Dermis blood vessel endothelial cell (primary cell): ENCODE data around the gene EGFR. TPM values are rescaled to one million over a fixed set of nuclear protein-coding genes. Genes with fewer than 3 reads are reported as not detected.
A peak's percentile ranks its signal among the peaks of the same experiment; 100 is the strongest.

Experiments used
- DNase-seq: peaks from one replicate; pipeline ENCODE4 v3.0.0; 2010
- total RNA-seq: library from RNA; depleted of rRNA; stranded (reverse); fragments of >200 nt; gene quantifications from 2 replicates; pipeline ENCODE4 v1.2.3, GENCODE V29; 2014

EGFR gene
- 0.56 and 0.85 TPM in 2 replicates for total RNA-seq

GRCh38 chr7:55018361-55019190 is at the start of gene EGFR:
Gene EGFR, plus strand, starts transcription at chr7:55019017. Its CDS starts 261 bp downstream, at chr7:55019278.
- DNase-seq = peak; percentile 52

- DNase-seq = no peak
Observed at GRCh38 chr7:54969208-54969967, 49.4 kb upstream of the EGFR start.

GRCh38 chr7:54972733-54973294 is 46.0 kb upstream of the EGFR start:
- no peak for DNase-seq

- no peak for DNase-seq
Observed at GRCh38 chr7:54978364-54979116, 40.3 kb upstream of the EGFR start.

GRCh38 chr7:54980521-54980920 is 38.3 kb upstream of the EGFR start:
- no peak for DNase-seq

GRCh38 chr7:54981913-54982312 is 36.9 kb upstream of the EGFR start:
- DNase-seq = no peak

- DNase-seq = peak; percentile 4
Observed at GRCh38 chr7:54985426-54986330, 33.1 kb upstream of the EGFR start.

- DNase-seq = no peak
Observed at GRCh38 chr7:54986716-54987115, 32.1 kb upstream of the EGFR start.

GRCh38 chr7:54987772-54988171 is 31.0 kb upstream of the EGFR start:
- DNase-seq = no peak

- DNase-seq = no peak
Observed at GRCh38 chr7:54988516-54988915, 30.3 kb upstream of the EGFR start.

- no peak for DNase-seq
Observed at GRCh38 chr7:54989453-54990225, 29.2 kb upstream of the EGFR start.

- no peak for DNase-seq
Observed at GRCh38 chr7:54991341-54991740, 27.5 kb upstream of the EGFR start.

- no peak for DNase-seq
Observed at GRCh38 chr7:54992871-54993475, 25.8 kb upstream of the EGFR start.

GRCh38 chr7:54995166-54995565 is 23.7 kb upstream of the EGFR start:
- no peak for DNase-seq

GRCh38 chr7:54995610-54996363 is 23.0 kb upstream of the EGFR start:
- DNase-seq = peak; percentile 52

GRCh38 chr7:54996391-54996790 is 22.4 kb upstream of the EGFR start:
- no peak for DNase-seq

GRCh38 chr7:55004579-55004978 is 14.2 kb upstream of the EGFR start:
- DNase-seq = no peak

- DNase-seq = no peak
Observed at GRCh38 chr7:55005241-55005851, 13.5 kb upstream of the EGFR start.

GRCh38 chr7:55006499-55006898 is 12.3 kb upstream of the EGFR start:
- DNase-seq = no peak
